Nephron progenitor cell (in vitro differentiated cells): ENCODE data around the gene ECE1.

Experiments
- DNase-seq: peaks from one replicate; pipeline ENCODE4 v3.0.0; 2021
- H3K27ac Mint-ChIP-seq: 2 replicates; pipeline ENCODE4 v1.8.0; 2021; ENCODE audit warnings: mild to moderate bottlenecking, moderate library complexity, mixed read lengths
- H3K27me3 Mint-ChIP-seq: 2 replicates; pipeline ENCODE4 v1.8.0; 2021; ENCODE audit warnings: mild to moderate bottlenecking, low read depth, mixed read lengths; ENCODE audit not compliant: poor library complexity
- H3K36me3 Mint-ChIP-seq: 2 replicates; pipeline ENCODE4 v1.8.0; 2021; ENCODE audit warnings: low read depth, mixed read lengths
- H3K4me1 Mint-ChIP-seq: 2 replicates; pipeline ENCODE4 v1.8.0; 2021; ENCODE audit warnings: mixed read lengths
- H3K4me3 Mint-ChIP-seq: 2 replicates; pipeline ENCODE4 v1.8.0; 2021; ENCODE audit warnings: mild to moderate bottlenecking, moderate library complexity, mixed read lengths
- H3K9me3 Mint-ChIP-seq: 2 replicates; pipeline ENCODE4 v1.8.0; 2021; ENCODE audit warnings: mild to moderate bottlenecking, moderate library complexity, mixed read lengths
- TF ChIP-seq, protein P1 (sequence below): fragments of 200-600 bp; sonication (generic); IDR thresholded peaks from 2 replicates; pipeline ENCODE4 v1.5.0; 2021; ENCODE audit warnings: antibody characterized with exemption

ECE1 gene

DNA sequence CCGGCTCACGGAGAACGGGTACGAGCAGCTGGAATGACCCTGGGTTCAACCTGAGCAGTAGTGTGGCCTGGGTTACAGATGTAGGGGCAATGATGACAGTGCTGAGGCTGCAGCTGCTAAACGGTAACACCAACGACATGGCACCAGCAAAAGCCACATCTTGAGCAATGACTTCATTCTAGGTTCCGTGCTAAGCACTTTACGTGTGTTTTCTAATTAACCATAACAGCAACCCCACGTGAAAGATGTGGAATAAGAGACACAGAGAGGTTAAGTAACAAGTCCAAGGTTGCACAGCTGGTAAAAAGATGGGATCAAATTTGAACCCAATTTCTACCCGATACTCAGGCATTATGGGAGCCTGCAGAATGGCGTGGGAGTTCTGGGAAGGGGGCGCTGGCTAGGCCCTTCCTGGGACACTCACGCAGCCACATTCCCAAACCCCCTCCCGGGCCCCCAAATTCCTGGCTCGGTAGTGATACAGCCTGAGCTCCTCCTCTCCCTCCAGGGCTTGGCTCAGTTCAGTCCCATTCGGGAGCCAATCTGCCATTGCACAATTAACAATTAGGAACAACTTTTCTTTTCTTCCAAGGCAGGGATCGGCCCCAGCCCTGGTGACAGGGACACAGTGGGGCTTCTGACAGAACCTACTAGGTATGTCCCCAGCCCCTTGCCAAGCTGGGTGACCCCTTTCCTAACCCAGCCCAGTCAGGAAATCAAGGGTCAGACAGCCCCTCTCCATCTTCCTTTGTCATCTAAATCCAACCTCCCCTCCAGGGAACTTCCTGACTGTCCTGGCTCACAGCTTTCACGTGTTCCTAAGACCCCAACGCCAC lies 23.8 kb upstream of the ECE1 start:
- no peak for DNase-seq
- Mint-ChIP-seq H3K27me3 (no peaks in the 10 kb centered on the region), H3K9me3 (no peaks in the 10 kb centered on the region), H3K27ac (no peak overlapping the region), H3K4me3 (peak overlapping the region; percentile 41), H3K4me1 (peaks cover 74% of the 10 kb centered on the region), H3K36me3 (no peaks in the 10 kb centered on the region)
- TF ChIP-seq, protein P1, sequence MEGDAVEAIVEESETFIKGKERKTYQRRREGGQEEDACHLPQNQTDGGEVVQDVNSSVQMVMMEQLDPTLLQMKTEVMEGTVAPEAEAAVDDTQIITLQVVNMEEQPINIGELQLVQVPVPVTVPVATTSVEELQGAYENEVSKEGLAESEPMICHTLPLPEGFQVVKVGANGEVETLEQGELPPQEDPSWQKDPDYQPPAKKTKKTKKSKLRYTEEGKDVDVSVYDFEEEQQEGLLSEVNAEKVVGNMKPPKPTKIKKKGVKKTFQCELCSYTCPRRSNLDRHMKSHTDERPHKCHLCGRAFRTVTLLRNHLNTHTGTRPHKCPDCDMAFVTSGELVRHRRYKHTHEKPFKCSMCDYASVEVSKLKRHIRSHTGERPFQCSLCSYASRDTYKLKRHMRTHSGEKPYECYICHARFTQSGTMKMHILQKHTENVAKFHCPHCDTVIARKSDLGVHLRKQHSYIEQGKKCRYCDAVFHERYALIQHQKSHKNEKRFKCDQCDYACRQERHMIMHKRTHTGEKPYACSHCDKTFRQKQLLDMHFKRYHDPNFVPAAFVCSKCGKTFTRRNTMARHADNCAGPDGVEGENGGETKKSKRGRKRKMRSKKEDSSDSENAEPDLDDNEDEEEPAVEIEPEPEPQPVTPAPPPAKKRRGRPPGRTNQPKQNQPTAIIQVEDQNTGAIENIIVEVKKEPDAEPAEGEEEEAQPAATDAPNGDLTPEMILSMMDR = no peak

DNA sequence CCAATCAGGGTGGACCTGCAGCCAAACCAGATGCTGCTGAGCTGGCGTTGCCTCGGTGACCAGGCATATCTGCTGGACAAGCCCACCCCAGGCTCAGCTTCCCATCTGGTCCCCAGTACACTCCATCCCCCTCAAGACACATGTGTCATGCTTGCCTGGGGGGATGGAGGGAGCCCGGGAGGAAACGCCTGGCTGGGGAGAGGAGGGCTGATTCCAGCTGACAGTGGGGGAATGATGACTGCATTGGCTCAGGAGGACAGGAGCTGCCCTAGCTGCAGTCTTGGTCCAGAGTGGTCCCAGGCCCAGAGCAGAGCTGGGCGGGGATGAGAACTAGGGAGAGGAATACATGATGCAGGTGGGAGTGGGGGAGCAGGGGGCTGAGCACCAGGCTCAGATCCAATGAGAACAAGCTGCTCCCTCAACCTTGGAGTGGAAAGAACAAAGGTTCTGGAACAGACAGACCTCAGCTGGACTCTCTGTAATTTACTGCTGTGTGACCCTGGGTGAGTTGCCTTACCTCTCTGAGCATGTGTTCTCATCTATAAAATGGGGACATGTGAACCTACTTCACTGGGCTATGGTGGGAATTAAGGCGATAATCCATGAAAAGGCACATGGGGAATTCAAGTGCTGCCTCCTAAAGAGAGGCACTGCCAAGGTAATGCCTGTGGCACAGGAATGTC lies 23.1 kb upstream of the ECE1 start:
- TF ChIP-seq, protein P1 = no peak
- H3K4me1 Mint-ChIP-seq = peaks cover 72% of the 10 kb centered on the region
- no peak overlapping the region for H3K4me3 Mint-ChIP-seq
- no peaks in the 10 kb centered on the region for H3K27me3 Mint-ChIP-seq
- no peaks in the 10 kb centered on the region for H3K9me3 Mint-ChIP-seq
- no peaks in the 10 kb centered on the region for H3K36me3 Mint-ChIP-seq
- peak overlapping the region; percentile 69 for H3K27ac Mint-ChIP-seq
- DNase-seq = no peak

DNA sequence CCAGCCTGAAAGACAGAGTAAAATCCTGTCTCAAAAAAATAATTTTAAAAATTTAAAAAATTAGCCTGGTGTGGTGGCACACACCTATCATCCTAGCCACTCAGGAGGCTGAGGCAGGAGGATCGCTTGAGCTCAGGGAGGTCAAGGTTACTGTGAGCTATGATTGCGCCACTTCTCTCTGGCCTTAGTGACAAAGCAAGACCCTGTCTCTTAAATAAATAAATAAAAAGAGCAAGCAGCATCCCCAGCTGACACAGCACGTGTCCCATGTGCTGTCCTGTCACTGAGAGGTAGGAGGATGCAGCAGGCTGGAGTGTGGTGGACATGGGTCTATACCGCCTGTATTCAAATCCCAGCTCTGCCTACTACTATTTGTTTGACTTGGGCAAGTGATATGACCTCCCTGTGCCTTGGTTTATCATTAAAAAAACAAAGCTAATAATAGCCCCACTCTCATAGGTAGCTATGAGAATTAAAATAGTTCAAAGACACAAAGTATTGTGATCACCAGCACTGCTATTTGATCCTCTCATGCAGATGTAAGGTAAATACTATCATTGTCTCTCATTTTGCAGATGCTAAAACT lies 22.2 kb upstream of the ECE1 start:
- Mint-ChIP-seq H3K36me3 (no peaks in the 10 kb centered on the region), H3K27ac (no peak overlapping the region), H3K9me3 (no peaks in the 10 kb centered on the region), H3K4me3 (no peak overlapping the region), H3K27me3 (no peaks in the 10 kb centered on the region), H3K4me1 (peaks cover 72% of the 10 kb centered on the region)
- TF ChIP-seq, protein P1 = no peak
- no peak for DNase-seq

DNA sequence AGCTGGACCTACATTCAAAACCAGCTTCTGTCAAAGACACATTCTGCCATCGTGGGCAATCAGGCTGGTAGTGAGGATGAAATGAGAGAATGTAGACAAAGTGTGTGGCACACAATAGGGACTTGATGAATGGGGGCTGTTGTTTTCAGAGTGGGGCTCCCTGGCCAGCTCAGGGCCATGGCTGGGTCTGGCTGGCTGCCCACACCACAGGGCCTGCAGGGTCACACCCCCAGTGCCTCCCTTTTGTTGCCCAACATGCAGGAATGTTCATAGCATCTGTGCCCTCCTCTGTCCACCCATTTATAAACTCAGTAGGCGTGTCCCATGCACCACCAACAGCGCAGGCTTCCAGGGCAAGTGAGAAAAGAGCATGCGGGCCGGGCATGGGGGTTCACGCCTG lies 20.8 kb upstream of the ECE1 start:
- Mint-ChIP-seq H3K4me3 (no peak overlapping the region), H3K9me3 (no peaks in the 10 kb centered on the region), H3K27me3 (no peaks in the 10 kb centered on the region), H3K36me3 (no peaks in the 10 kb centered on the region), H3K27ac (peak overlapping the region; percentile 76), H3K4me1 (peaks cover 68% of the 10 kb centered on the region)
- DNase-seq = no peak
- TF ChIP-seq, protein P1 = no peak

DNA sequence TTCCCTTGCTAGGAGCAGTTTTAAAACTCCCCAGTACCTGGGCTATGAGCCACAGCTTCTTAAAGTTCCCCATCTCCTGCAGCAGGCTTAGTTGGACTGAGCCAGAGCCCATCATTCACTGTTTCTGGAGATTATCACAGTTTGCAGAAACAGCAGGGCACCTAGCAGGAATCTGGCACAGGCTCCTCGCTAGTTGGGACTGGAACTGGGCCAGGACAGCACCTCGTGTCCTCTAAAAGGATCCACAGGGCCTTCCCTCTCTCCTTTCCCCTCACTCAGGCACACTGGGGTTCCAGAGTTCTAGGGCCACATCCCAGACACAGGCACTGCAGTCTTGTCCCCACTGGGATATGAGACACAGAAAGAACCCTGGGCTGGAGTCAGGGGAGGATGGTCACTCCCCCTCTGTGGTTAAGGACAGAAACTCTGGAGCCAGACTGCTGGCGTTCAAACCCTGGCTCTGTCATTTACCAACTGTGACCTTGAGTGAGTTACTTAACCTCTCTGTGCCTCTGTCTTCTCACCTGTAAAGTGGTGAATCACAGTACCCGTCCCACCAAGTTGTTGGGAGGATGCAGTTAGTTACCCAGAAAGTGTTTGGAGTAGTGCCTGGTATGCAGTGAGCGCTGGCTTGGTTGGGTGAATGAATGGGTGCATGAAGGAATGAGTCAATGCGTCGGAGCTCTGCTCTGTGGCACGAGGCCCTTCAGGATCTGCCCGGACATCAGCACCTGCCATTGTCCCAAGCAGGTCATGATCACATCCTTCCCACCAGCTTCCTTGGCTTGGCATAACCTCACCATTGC lies 18.8 kb upstream of the ECE1 start:
- H3K36me3 Mint-ChIP-seq = no peaks in the 10 kb centered on the region
- no peak for DNase-seq
- no peak overlapping the region for H3K27ac Mint-ChIP-seq
- peaks cover 75% of the 10 kb centered on the region for H3K4me1 Mint-ChIP-seq
- H3K27me3 Mint-ChIP-seq = no peaks in the 10 kb centered on the region
- TF ChIP-seq, protein P1 = no peak
- H3K4me3 Mint-ChIP-seq = no peak overlapping the region
- no peaks in the 10 kb centered on the region for H3K9me3 Mint-ChIP-seq
